Aorta (tissue), 5 donors: ENCODE results near the gene TBC1D3B. TPM values are rescaled to one million over a fixed set of nuclear protein-coding genes. Genes with fewer than 3 reads are reported as not detected.
"Not testable (repeated sequence)": the region's sequence is repeated elsewhere in the genome, so short reads cannot be mapped to it uniquely, and the experiment has no call there.

Experiments used
- ATAC-seq: fragments of 200-7000 bp; cut with Tn5 transposase; one replicate; pipeline ENCODE4 v1.9.1; 2022; ENCODE audit warnings: moderate library complexity; ENCODE audit not compliant: low FRiP score
- DNase-seq, 2 donors: peaks; one replicate each; pipeline ENCODE4 v3.0.0-alpha.2; 2020
- H3K27ac ChIP-seq, 2 donors: one replicate each; pipeline ENCODE4 v1.5.1; 2013; ENCODE audit warnings: low read length in 2 of 2, mild to moderate bottlenecking in 2 of 2, moderate library complexity in 2 of 2, control low read depth in 1 of 2, inconsistent platforms in 1 of 2, low read depth in 1 of 2
- H3K27me3 ChIP-seq, 2 donors: one replicate each; pipeline ENCODE4 v1.6.1; 2013; ENCODE audit warnings: control low read depth in 1 of 2, low read length in 1 of 2, mild to moderate bottlenecking in 1 of 2, moderate library complexity in 1 of 2; ENCODE audit not compliant: insufficient read depth in 2 of 2, control insufficient read depth in 1 of 2
- H3K36me3 ChIP-seq, 2 donors: one replicate each; pipeline ENCODE4 v1.6.1; 2013; ENCODE audit warnings: control low read depth in 1 of 2, low read length in 1 of 2, mild to moderate bottlenecking in 1 of 2; ENCODE audit not compliant: insufficient read depth in 2 of 2, control insufficient read depth in 1 of 2
- H3K4me1 ChIP-seq, 2 donors: one replicate each; pipeline ENCODE4 v1.6.1; 2013; ENCODE audit warnings: low read length in 2 of 2, control low read depth in 1 of 2, mild to moderate bottlenecking in 1 of 2, moderate library complexity in 1 of 2; ENCODE audit not compliant: insufficient read depth in 2 of 2, control insufficient read depth in 1 of 2
- H3K4me3 ChIP-seq, 2 donors: one replicate each; pipeline ENCODE4 v1.5.1; 2013; ENCODE audit warnings: low read length in 2 of 2, control low read depth in 1 of 2, mild to moderate bottlenecking in 1 of 2
- H3K9me3 ChIP-seq: one replicate; pipeline ENCODE4 v1.6.1; 2013; ENCODE audit warnings: mild to moderate bottlenecking, low read length; ENCODE audit not compliant: control insufficient read depth
- WGBS, 2 donors: extraction: QIAGEN DNeasy Blood & Tissue Kit; methylation state at CpG; one replicate each; pipeline ENCODE4 v1.1.7; 2013; 5-methylcytosine and 5-hydroxymethylcytosine counted together
- intact Hi-C, 2 donors: fragments of 100-400 bp; cut with DNase I; formaldehyde crosslinking; loops; one replicate each; pipeline versions ENCODE4 v1.14.2 to v1.15.0; 2022
- polyA plus RNA-seq, 2 donors: library from polyadenylated mRNA; stranded (reverse); fragments of 200-250 nt; gene quantifications; one replicate each; pipeline ENCODE4 v1.2.3, GENCODE V29; 2013
- total RNA-seq, 2 donors: library from RNA; stranded (reverse); fragmentation: NEBNext Ultra II Directional; extraction: Animal tissue kit (Norgen Biotek cat#: 25700); gene quantifications; one replicate each; pipeline ENCODE4 v1.2.1, GENCODE V29; 2021
- donor health status: healthy with polysubstance abuse.
- donor health status: Bipolar disorder and iron deficiency.
- donor health status: DM: no; HTN: no; CAD: no.
- donor health status: DM: no; HTN: no; CAD: no.
- donor health status: DM: yes; HTN: yes; CAD: no.

Gene TBC1D3B
- total and polyA plus RNA-seq, 4 donors: 5.0 to 13.8 (median 5.1) TPM; not detected in 1

- H3K4me3 ChIP-seq, H3K9me3 ChIP-seq, DNase-seq, H3K27me3 ChIP-seq, H3K36me3 ChIP-seq, ATAC-seq, H3K4me1 ChIP-seq, H3K27ac ChIP-seq, intact Hi-C loops: not testable (repeated sequence)
- WGBS, 2 donors: 71 to 77% methylated on average over 9 to 10 of the region's 10 CpGs
Observed at GRCh38 chr17:36194832-36195433, 18.5 kb upstream of the TBC1D3B start.

GRCh38 chr17:36194147-36194831, 17.9 kb upstream of the TBC1D3B start:
- 83 to 95% methylated on average over 5 of the region's 8 CpGs for WGBS, 2 donors
- H3K36me3 ChIP-seq, ATAC-seq, H3K27ac ChIP-seq, H3K9me3 ChIP-seq, DNase-seq, H3K4me3 ChIP-seq, intact Hi-C loops, H3K4me1 ChIP-seq, H3K27me3 ChIP-seq: not testable (repeated sequence)

- H3K36me3 ChIP-seq: no peaks in the 10 kb centered on the region
- H3K27ac ChIP-seq: no peak overlapping the region
- no peaks in the 10 kb centered on the region for H3K9me3 ChIP-seq
- no peaks in the 10 kb centered on the region for H3K4me1 ChIP-seq
- DNase-seq (no peak), ATAC-seq (no peak)
- 20 to 32% methylated on average over 1 of the region's 1 CpG for WGBS, 2 donors
- no peak overlapping the region for H3K4me3 ChIP-seq
- H3K27me3 ChIP-seq: no peaks in the 10 kb centered on the region
- intact Hi-C loops: no loop called here
Observed at GRCh38 chr17:36193216-36193775, 16.9 kb upstream of the TBC1D3B start.

GRCh38 chr17:36190549-36191330, 14.3 kb upstream of the TBC1D3B start:
- intact Hi-C loops, H3K4me1 ChIP-seq, H3K27me3 ChIP-seq, H3K27ac ChIP-seq, H3K36me3 ChIP-seq, DNase-seq, H3K4me3 ChIP-seq, H3K9me3 ChIP-seq, ATAC-seq: not testable (repeated sequence)
- WGBS, 2 donors: 71 to 74% methylated on average over 9 of the region's 9 CpGs

GRCh38 chr17:36189993-36190392, 13.6 kb upstream of the TBC1D3B start:
- DNase-seq, H3K4me3 ChIP-seq, H3K27me3 ChIP-seq, H3K9me3 ChIP-seq, H3K4me1 ChIP-seq, H3K36me3 ChIP-seq, intact Hi-C loops, H3K27ac ChIP-seq, ATAC-seq: not testable (repeated sequence)
- WGBS, 2 donors: 70 to 77% methylated on average over 5 of the region's 5 CpGs

GRCh38 chr17:36188891-36189306, 12.5 kb upstream of the TBC1D3B start:
- no peaks in the 10 kb centered on the region for H3K4me1 ChIP-seq
- no peaks in the 10 kb centered on the region for H3K9me3 ChIP-seq
- intact Hi-C loops: no loop called here
- no peaks in the 10 kb centered on the region for H3K27me3 ChIP-seq
- no peak overlapping the region for H3K4me3 ChIP-seq
- DNase-seq: peak in 1 of 2 donors; percentile 71
- ATAC-seq: peak; percentile 76
- 44 to 51% methylated on average over 7 of the region's 7 CpGs for WGBS, 2 donors
- no peaks in the 10 kb centered on the region for H3K36me3 ChIP-seq
- H3K27ac ChIP-seq: no peak overlapping the region

- ATAC-seq, intact Hi-C loops, H3K27ac ChIP-seq, H3K36me3 ChIP-seq, H3K4me3 ChIP-seq, H3K9me3 ChIP-seq, H3K27me3 ChIP-seq, H3K4me1 ChIP-seq, DNase-seq: not testable (repeated sequence)
- WGBS, 2 donors: 70 to 73% methylated on average over 5 of the region's 5 CpGs
Observed at GRCh38 chr17:36187943-36188665, 11.7 kb upstream of the TBC1D3B start.
